Ramos (cell line): ENCODE data around the gene CCDC141.

ENCODE experiments used
- in situ Hi-C: fragments of 300-500 bp; cut with MboI; formaldehyde crosslinking; loops from one replicate; pipeline ENCODE4 v1.14.3; 2022; ENCODE audit warnings: low sequenced_read_pairs; ENCODE audit not compliant: unreplicated experiment

CCDC141 gene

GRCh38 chr2:178877874-178878273 is 172.1 kb downstream of the CCDC141 start:
- in situ Hi-C loops = loop anchor here (25.0 kb wide), 1 partner anchor 259 kb away; no protein-coding TSS in a partner anchor

- in situ Hi-C loops = loop anchor here (25.0 kb wide), 1 partner anchor 263 kb away; no protein-coding TSS in a partner anchor
Measured at GRCh38 chr2:178874529-178875240, 175.3 kb downstream of the CCDC141 start.

- in situ Hi-C loops = no loop called here
Measured at GRCh38 chr2:178873912-178874311, 176.0 kb downstream of the CCDC141 start.

- in situ Hi-C loops = no loop called here
Measured at GRCh38 chr2:178871536-178871935, 178.4 kb downstream of the CCDC141 start.

GRCh38 chr2:178870703-178871102 is 179.2 kb downstream of the CCDC141 start:
- in situ Hi-C loops = no loop called here

- in situ Hi-C loops = no loop called here
Measured at GRCh38 chr2:178865999-178866398, 183.9 kb downstream of the CCDC141 start.

GRCh38 chr2:178865146-178865936 is 184.6 kb downstream of the CCDC141 start:
- in situ Hi-C loops = no loop called here

- in situ Hi-C loops = no loop called here
Measured at GRCh38 chr2:178863856-178864620, 185.9 kb downstream of the CCDC141 start.

- in situ Hi-C loops = no loop called here
Measured at GRCh38 chr2:178863130-178863855, 186.6 kb downstream of the CCDC141 start.

GRCh38 chr2:178860551-178860950 is 189.4 kb downstream of the CCDC141 start:
- in situ Hi-C loops = no loop called here

- in situ Hi-C loops = no loop called here
Measured at GRCh38 chr2:178859730-178860129, 190.2 kb downstream of the CCDC141 start.

GRCh38 chr2:178858896-178859625 is 190.9 kb downstream of the CCDC141 start:
- in situ Hi-C loops = no loop called here

- in situ Hi-C loops = no loop called here
Measured at GRCh38 chr2:178855151-178855550, 194.8 kb downstream of the CCDC141 start.

- in situ Hi-C loops = no loop called here
Measured at GRCh38 chr2:178848335-178848734, 201.6 kb downstream of the CCDC141 start.

GRCh38 chr2:178846458-178846802 is 203.5 kb downstream of the CCDC141 start:
- in situ Hi-C loops = no loop called here

- in situ Hi-C loops = no loop called here
Measured at GRCh38 chr2:178845566-178846457, 204.1 kb downstream of the CCDC141 start.

GRCh38 chr2:178844701-178845100 is 205.2 kb downstream of the CCDC141 start:
- in situ Hi-C loops = no loop called here

- in situ Hi-C loops = no loop called here
Measured at GRCh38 chr2:178844269-178844668, 205.7 kb downstream of the CCDC141 start.

- in situ Hi-C loops = no loop called here
Measured at GRCh38 chr2:178843697-178844096, 206.2 kb downstream of the CCDC141 start.
